ENCODE results near the gene CYB561D1.

CYB561D1 gene

DNA sequence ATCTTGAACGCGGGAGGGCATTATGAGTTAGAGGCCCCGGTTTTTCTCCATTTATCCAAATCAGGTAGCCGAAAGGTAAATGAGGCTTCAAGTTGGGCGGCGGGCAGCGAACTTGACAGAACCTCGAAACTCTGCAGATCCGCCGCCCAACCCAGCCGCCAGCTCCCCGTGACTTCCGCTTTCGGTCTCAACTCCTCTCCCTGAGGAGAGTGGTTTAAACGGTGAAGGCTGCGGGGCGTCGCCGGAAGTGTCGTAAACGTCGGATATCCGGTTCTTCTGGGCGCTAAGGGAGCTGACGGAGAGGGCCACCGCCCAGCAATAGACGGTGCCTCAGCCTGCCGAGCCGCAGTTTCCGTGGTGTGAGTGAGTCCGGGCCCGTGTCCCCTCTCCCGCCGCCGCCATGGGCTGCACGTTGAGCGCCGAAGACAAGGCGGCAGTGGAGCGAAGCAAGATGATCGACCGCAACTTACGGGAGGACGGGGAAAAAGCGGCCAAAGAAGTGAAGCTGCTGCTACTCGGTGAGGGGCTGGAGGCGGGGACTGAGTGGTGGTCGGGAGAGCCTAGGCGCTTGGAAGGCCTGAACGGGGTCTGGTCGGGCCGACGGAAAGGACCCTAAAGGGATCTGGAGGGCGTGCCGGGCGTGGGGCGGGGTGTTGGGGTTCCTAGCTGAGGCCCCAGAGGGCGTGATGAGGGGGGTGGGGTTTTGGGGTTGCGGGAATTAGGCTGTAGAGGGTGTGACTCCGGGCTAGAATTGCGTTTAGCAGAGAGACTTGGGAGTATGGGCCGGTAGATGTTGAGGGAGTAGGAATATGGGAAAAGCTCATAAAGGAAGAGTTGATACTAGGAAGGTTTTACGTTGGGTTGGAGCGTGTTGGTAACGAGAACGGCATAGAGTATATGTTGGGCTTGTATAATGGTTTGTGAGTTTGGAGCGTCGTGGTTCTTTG is 54.7 kb downstream of the CYB561D1 start, which contains the start of gene GNAI3:
TSS of gene GNAI3 (plus strand) at position 295 of the 947 bp plus-strand sequence. CDS start at position 401, 106 bp downstream.
- peak; percentile 97 for DNase-seq (ENCODE audit: low read depth)
- TF ChIP-seq, protein P1, sequence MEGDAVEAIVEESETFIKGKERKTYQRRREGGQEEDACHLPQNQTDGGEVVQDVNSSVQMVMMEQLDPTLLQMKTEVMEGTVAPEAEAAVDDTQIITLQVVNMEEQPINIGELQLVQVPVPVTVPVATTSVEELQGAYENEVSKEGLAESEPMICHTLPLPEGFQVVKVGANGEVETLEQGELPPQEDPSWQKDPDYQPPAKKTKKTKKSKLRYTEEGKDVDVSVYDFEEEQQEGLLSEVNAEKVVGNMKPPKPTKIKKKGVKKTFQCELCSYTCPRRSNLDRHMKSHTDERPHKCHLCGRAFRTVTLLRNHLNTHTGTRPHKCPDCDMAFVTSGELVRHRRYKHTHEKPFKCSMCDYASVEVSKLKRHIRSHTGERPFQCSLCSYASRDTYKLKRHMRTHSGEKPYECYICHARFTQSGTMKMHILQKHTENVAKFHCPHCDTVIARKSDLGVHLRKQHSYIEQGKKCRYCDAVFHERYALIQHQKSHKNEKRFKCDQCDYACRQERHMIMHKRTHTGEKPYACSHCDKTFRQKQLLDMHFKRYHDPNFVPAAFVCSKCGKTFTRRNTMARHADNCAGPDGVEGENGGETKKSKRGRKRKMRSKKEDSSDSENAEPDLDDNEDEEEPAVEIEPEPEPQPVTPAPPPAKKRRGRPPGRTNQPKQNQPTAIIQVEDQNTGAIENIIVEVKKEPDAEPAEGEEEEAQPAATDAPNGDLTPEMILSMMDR (IDR thresholded peaks at IDR 0.05; ENCODE audit: low read length, missing control alignments) = no peak
- peak within 1 kb of the TSS; percentile 73 for H3K4me3 ChIP-seq (replicated peaks; ENCODE audit: low read depth, low read length)

All from fibroblast of pulmonary artery (primary cell).